Kidney epithelial cell (primary cell): Measurements from ENCODE around the gene ATOSA. TPM values are rescaled to one million over a fixed set of nuclear protein-coding genes. Genes with fewer than 3 reads are reported as not detected.

ENCODE experiments used
- DNase-seq: peaks from one replicate; pipeline ENCODE4 v3.0.0-alpha.2; 2010; ENCODE audit warnings: low read depth
- H3K27me3 ChIP-seq: 2 replicates; pipeline ENCODE4 v1.6.0; 2011; ENCODE audit warnings: low read length; ENCODE audit not compliant: control insufficient read depth, insufficient read depth
- H3K36me3 ChIP-seq: 2 replicates; pipeline ENCODE4 v1.5.1; 2011; ENCODE audit warnings: low read length; ENCODE audit not compliant: control insufficient read depth, insufficient read depth
- H3K4me3 ChIP-seq: 2 replicates; pipeline ENCODE4 v1.5.1; 2011; ENCODE audit warnings: low read depth, mild to moderate bottlenecking, control low read depth, low read length
- CTCF ChIP-seq: IDR thresholded peaks from 2 replicates; pipeline ENCODE4 v1.5.1; 2011; ENCODE audit warnings: mild to moderate bottlenecking, moderate library complexity, low read length, control low read depth, inconsistent platforms; ENCODE audit not compliant: insufficient read depth, poor library complexity, severe bottlenecking
- total RNA-seq: library from RNA; depleted of rRNA; stranded (reverse); fragments of >200 nt; gene quantifications from 2 replicates; pipeline ENCODE4 v1.2.3, GENCODE V29; 2015

The ATOSA gene
- total RNA-seq, 1 donor from 2014 or later, result 18.4 TPM

GRCh38 chr15:52651114-52651513 lies 28.1 kb downstream of the ATOSA start:
- Histone ChIP-seq H3K4me3 (no peak overlapping the region), H3K27me3 (no peaks in the 10 kb centered on the region), H3K36me3 (no peaks in the 10 kb centered on the region)
- no peak for DNase-seq
- no peak for TF ChIP-seq CTCF

- Histone ChIP-seq H3K4me3 (no peak overlapping the region), H3K27me3 (no peaks in the 10 kb centered on the region), H3K36me3 (no peaks in the 10 kb centered on the region)
- no peak for TF ChIP-seq CTCF
- no peak for DNase-seq
Measured at GRCh38 chr15:52649686-52650085, 29.5 kb downstream of the ATOSA start.

GRCh38 chr15:52645916-52646315 lies 33.3 kb downstream of the ATOSA start:
- Histone ChIP-seq H3K27me3 (no peaks in the 10 kb centered on the region), H3K4me3 (no peak overlapping the region), H3K36me3 (no peaks in the 10 kb centered on the region)
- no peak for DNase-seq
- no peak for TF ChIP-seq CTCF

- Histone ChIP-seq H3K36me3 (no peaks in the 10 kb centered on the region), H3K4me3 (no peak overlapping the region), H3K27me3 (no peaks in the 10 kb centered on the region)
- TF ChIP-seq CTCF, result no peak
- no peak for DNase-seq
Measured at GRCh38 chr15:52642386-52643361, 36.5 kb downstream of the ATOSA start.

GRCh38 chr15:52636459-52636858 lies 42.7 kb downstream of the ATOSA start:
- no peaks in the 10 kb centered on the region for H3K36me3 ChIP-seq
- no peak for TF ChIP-seq CTCF
- DNase-seq, result no peak

GRCh38 chr15:52635908-52636307 lies 43.3 kb downstream of the ATOSA start:
- no peak for TF ChIP-seq CTCF
- no peak for DNase-seq
- H3K36me3 ChIP-seq, result no peaks in the 10 kb centered on the region
- H3K27me3 ChIP-seq, result no peaks in the 10 kb centered on the region
- no peak overlapping the region for H3K4me3 ChIP-seq

More at GRCh38 chr15:52636459-52636858, 42.7 kb downstream of the ATOSA start:
- Histone ChIP-seq H3K27me3 (no peaks in the 10 kb centered on the region), H3K4me3 (no peak overlapping the region)
